Loucy (cell line): Measurements from ENCODE around the gene ATP10A.

ENCODE experiments used
- CTCF ChIP-seq: fragments of 200-600 bp; sonication (generic); conservative IDR thresholded peaks from 2 replicates; pipeline ENCODE4 v1.5.1; 2014; ENCODE audit warnings: mild to moderate bottlenecking, antibody characterized with exemption, low read length
- EZH2phosphoT487 ChIP-seq: fragments of 200-600 bp; IDR thresholded peaks from 2 replicates; pipeline ENCODE4 v1.6.1; 2018; ENCODE audit warnings: antibody characterized with exemption, mild to moderate bottlenecking, moderate library complexity, borderline replicate concordance

DNA sequence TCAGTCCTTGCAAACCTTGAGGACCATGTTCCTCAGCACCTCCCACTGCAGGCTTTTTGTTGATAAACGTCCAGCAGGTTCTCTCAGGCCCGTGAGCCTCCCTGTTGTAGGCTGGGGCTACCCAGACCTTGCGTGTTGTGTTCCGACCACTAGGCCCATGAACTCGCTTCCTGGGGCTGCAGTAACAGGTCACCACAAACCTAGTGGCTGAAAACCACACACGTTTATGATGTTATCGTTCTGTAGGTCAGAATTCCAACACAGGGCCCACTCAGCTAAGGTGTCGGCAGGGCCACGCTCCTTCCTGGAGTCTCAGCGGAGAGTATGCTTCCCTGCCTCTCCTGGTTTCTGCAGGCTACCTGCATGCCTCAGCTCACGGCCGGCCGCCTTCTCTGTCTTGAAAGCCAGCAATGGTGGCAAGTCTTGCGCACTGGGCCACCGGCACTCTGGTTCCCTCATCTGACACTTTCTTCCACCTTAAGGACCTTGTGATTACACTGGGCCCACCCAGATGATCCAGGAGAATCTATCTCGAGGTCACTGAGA, 60.8 kb downstream of the ATP10A start:
- TF ChIP-seq CTCF (no peak), EZH2phosphoT487 (no peak)
